NCI-H524 treated with DMSO at 0.1 percent for 48 hours (cell line): ENCODE data around the gene AP1G2.
"Not testable (repeated sequence)": the region's sequence is repeated elsewhere in the genome, so short reads cannot be mapped to it uniquely, and the experiment has no call there.

Source experiments
- DNase-seq: peaks from one replicate; lab custom pipeline; 2025; lab: John Stamatoyannopoulos, UW

AP1G2 gene

DNA sequence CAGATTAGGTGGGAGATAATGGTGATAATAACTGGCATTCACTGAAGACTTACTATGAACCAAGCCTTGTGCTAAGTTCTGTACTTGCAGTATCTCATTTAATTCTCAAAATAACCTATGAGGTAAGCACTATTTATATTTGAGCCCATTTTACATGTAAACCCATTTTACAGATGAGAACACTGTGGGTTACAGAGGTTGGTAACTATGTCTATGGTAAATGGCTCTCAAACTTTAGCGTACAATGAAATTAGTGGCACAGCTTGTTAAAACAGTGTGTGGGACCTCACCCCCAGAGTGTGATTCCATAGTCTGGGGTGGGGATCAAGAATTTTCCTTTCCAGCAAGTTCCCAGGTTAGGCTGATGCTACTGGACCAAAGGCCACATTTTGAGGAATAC is 33.2 kb upstream of the AP1G2 start:
- no peak for DNase-seq

DNA sequence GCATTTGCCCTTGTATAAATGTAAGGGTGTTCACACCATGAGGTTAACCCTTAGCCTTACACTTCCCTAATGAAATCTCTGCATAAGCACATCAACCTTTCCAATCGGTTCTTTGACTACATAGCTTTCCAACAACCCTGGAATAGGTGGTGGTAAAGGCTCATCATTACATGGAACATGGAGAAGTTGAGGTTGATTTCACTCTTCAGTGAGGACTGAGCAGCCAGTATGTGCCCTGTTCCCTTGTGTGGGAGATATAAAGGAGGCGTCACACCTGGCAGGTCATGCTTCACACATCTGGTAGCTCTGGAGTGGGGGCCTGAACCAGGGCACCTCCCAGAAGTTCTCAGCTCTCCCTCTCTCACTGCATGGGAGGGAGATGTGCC is 32.7 kb upstream of the AP1G2 start:
- no peak for DNase-seq

DNA sequence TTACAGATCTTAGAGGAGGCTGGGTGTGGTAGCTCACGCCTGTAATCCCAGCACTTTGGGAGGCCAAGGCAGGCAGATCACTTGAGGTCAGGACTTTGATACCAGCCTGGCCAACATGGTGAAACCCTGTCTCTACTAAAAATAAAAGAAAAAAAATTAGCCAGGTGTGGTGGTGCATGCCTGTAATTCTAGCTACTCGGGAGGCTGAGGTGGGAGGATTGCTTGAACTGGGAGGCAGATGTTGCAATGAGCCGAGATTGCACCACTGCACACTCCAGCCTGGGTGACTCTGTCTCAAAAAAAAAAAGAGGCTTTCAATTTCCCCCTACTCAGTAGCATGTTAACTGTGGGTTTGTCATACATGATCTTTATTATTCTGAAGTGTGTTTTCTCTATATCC is 26.6 kb upstream of the AP1G2 start:
- DNase-seq = not testable (repeated sequence)

DNA sequence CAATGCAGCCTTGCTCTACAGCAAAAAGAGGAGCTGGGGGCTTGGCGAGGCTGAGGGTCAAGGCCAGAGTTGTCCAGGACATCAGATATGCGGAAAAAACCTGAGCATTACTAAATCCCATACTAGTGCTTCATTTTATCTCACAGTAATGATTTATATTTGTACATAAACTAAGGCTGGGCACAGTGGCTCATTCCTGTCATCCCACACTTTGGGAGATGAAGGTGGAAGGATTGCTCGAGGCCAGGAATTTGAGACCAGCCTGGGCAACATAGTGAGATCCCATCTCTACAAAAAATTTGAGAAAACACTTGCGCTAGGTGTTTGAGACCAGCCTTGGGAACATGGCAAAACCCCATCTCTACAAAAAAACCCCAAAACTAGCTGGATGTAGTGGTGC is 22.6 kb upstream of the AP1G2 start:
- no peak for DNase-seq

DNA sequence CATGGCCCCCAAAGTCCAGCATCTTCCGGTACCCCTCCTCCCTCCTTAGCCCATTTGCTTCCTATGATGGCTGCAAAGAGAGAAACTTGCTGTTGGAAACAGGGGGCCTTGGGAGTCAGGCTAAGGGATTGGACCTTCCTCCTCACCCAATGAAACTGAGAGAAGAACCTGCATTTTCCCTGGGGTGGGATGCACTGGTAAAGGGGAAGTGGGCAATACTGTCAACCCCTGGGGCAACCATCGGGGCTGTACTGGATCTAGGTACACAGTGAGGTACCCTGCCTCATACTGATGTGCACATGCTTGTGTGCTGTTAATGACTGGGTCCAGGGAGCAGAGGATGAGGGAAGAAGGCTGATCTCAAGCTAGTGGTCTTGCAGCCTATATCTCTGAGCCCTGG is 22.0 kb upstream of the AP1G2 start:
- no peak for DNase-seq

DNA sequence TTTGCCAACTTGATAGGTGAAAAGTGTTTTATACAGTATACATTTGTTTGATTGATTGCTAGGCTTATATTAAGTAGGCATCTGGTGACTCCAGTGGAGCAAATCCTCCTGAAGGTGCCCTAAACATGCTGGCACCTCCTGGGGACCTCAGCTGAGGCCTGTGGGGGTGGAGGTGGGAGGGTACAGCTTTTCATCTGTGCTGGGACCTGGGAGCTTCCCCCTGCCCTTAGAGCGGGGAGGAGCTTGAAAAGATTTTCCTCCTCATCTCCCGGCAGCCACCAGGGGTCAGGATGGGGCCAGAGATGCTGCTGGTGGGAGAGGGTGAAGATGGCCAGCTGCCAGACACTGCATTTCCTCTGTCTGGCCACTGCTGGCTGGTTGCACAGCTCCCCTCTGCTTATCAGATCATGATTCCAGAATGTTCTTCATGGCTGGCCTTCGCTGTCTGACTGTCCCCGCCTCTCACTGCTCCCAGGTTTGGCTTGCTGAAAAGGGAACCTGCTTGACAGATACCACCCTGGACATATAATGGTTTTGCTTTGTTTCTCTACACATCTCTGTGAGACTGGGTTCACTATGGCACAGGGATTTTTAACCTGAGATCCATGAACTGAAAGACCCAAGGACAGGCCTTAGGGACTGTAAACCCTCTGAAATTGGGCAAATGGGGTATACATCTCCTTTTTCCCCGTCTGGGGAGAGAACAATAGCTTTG is 21.4 kb upstream of the AP1G2 start:
- DNase-seq = peak; percentile 80

DNA sequence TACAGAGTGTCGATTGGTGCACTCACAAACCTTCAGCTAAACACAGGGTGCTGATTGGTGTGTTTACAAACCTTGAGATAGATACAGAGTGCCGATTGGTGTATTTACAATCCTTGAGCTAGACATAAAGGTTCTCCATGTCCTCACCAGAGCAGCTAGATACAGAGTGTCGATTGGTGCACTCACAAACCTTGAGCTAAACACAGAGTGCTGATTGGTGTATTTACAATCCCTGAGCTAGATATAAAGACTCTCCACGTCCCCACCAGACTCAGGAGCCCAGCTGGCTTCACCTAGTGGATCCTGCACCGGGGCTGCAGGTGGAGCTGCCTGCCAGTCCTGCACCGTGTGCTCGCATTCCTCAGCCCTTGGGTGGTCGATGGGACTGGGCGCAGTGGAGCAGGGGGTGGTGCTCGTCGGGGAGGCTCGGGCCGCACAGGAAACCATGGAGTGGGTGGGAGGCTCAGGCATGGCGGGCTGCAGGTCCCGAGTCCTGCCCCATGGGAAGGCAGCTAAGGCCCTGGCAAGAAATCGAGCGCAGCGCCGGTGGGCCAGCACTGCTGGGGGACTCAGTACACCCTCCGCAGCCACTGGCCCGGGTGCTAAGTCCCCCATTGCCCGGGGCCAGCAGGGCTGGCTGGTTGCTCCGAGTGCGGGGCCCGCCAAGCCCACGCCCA is 17.1 kb upstream of the AP1G2 start:
- DNase-seq = not testable (repeated sequence)

DNA sequence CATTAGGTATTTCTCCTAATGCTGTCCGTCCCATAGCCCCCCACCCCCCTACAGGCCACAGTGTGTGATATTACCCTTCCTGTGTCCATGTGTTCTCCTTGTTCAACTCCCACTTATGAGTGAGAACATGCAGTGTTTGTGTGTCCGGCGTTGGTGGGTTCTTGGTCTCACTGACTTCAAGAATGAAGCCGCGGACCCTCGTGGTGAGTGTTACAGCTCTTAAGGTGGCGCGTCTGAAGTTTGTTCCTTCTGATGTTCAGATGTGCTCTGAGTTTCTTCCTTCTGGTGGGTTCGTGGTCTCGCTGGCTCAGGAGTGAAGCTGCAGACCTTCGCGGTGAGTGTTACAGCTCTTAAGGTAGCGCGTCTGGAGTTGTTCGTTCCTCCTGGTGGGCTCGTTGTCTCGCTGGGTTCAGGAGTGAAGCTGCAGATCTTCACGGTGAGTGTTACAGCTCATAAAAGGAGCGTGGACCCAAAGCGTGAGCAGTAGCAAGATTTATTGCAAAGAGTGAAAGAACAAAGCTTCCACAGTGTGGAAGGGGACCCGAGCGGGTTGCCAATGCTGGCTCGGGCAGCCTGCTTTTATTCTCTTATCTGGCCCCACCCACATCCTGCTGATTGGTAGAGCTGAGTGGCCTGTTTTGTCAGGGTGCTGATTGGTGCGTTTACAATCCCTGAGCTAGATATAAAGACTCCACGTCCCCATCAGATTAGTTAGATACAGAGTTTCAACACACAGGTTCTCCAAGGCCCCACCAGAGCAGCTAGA is 16.4 kb upstream of the AP1G2 start:
- DNase-seq = not testable (repeated sequence)

DNA sequence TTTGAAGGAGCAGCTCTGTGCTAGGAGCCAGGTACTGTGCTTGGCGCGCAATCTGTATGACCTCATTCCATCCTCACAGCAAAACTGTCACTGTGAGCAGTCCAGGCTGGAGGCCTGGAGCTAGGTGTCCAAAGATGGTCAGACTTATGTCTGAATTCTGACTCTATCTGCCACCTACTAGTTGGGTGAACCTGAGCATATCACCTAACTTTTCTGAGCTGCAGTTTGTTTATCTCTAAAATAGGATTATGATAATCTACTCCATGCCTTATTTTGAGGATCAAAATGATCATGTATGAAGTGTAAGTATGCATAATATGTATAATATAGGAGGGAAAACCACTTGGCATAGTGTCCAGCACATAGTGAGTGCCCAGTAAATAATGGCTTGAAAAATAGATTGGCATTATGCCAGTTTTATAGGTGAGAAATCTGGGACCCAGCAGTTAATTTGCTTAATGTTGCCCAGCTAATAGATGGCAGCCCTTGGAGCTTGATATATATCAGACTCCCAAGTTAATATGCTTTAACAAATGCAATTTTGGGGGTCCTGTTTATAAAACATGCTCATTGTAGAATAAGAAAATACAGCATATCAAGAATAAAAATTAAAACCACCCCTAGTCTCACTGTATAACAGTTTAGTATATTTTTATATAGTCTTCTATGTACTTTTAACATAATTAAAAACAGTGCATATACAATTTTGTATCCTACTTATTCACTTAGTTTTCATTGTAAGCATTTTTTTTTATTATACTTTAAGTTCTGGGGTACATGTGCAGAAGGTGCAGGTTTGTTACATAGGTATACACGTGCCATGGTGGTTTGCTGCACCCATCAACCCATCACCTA is 15.5 kb upstream of the AP1G2 start:
- DNase-seq = no peak

DNA sequence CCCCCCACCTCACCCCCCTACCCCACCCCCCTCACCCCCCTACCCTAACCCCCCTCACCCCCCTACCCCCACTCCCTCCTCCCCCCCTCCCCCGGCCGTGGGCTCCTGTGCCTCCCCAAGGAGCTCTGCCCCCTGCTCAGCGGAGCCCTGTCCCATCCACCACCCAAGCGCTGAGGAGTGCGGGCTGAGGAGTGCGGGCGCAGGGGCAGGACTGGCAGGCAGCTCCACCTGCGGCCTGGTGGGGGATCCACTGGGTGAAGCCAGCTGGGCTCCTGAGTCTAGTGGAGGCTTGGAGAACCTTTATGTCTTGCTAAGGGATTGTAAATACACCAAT is 13.3 kb upstream of the AP1G2 start:
- DNase-seq = no peak

DNA sequence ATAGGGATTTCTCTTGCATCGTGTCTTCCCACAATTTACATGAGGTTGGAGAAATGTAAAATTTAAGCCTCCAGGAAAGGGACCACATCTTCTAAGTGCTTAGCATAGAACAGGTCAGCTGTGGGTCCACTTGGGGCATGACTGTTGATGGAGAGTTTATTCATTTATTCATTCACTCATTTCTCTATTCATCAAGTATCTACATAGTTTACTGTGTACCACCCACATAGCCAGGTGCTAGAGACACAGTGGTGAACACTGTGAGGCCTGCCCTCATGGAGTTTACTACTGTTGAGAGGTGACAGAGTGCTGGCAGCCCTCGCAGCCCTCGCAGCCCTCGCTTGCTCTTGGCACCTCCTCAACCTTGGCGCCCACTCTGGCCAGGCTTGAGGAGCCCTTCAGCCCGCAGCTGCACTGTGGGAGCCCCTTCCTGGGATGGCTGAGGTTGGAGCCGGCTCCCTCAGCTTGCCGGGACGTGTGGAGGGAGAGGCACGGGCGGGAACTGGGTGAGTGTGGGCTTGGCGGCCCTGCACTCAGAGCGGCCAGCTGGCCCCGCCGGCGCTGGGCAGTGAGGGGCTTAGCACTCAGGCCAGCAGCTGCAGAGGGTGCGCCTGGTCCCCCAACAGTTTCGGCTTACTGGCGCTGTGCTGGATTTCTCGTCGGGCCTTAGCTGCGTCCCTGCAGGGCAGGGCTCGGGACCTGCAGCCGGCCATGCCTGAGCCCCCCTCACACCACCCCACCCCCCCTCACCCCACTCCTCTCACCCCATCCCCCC is 12.7 kb upstream of the AP1G2 start:
- DNase-seq = no peak

DNA sequence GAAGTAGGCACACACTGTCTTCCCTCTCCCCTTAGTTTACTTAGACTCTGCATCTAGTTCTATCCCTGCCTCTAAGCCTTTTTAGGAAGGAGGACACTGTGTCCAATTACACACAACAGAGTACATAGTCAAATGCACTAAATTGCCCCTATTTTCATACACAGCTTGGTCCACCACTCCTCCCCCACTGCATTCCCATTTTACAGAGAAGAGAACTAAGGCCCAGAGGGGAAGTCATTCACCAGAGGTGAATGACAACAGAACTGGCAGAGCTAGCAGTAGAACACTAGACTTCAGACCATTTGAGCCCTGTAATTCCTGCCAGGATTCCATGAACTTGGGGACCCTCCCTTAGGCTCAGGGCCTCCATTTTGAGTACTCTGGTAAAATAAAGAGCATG is 12.1 kb upstream of the AP1G2 start:
- DNase-seq = no peak

DNA sequence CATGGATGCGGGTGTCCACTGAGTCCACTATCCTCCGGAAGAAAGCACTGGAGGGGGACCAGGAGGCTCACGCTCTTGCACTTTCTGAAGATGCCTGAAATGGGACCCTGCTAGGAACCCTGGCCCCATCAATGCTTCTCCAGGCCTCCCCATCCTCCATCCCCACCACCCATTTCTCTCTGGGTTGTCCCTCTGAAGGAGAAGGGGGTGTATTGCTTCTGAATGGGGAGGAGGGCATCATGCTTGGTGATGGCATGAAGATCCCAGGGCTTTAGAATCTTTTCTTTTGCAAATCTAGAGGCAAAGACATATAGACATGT is 11.7 kb upstream of the AP1G2 start:
- no peak for DNase-seq

DNA sequence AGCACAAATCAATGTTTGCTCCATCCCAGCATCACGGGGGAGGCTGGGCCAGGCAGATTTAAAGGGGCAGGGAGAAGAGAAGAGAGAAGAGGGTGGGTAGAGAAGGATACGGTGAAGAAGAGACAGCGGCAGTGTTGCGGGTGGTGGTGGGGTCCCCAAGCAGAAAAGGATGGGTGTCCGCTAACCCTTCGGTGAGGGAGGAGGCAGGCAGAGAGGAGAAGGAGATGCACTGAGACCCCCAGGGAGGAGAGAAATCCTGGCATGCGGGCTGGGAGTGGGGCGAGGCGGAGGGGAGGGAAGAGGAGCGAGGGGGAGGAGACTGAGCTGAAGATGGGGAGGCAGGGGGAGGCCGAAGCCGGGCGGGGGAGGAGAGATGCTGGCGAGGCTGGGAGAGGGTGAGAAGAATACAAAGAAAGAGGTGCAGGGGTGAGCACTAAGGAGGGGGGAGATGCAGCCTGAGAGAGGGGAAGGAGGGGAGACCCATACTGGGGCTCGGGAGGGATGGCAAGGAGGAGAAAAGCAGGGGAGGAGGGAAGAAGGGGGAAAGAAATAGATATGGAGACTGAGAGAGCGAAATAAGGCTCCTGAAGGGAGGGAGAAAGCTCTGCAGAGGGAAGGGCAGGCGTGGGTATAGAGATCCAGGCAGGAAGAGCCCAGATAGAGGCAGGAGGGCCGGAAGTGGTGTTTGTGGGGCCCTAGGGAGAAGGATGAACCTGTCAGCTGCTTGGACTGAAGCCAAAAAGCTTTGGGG is 11.1 kb upstream of the AP1G2 start, which contains the start of gene JPH4:
Gene JPH4 (minus strand): TSS at position 231 of the 751 bp plus-strand sequence. CDS start 1,337 bp downstream, outside the sequence.
- DNase-seq = peak; percentile 35

DNA sequence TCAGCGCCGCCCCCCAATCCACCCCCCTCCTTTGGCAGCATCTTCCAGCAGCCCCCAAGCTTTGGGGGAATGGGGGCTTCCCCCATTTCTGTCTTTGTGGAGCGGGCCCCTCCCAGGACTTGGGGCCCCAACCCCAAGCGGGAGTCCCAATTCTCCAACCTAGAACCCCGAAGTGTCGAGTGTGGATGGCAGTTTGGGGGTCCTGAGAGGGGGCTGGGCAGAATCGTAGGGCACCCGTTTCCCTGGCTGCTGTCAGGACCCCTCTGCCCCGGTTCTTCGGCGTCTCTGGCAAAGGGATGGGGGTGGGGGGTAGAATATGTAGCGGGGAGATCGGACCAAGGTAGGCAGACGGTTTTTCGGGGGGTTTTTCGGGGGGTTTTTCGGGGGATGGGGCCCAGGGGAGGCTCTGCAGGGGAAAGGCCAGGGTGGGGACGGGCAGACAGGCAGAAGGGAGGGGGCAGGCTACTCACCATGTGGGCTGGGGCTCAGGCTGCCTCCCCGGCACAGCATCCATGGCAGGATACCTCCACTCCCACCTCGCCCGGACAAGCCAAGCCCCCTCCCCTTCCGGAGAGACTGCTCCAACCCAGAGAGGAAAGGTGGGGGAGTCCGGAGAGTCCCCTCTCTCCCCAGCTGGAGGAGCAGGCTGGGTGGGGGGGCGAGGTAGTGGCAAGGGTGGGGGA is 10.3 kb upstream of the AP1G2 start:
- no peak for DNase-seq

DNA sequence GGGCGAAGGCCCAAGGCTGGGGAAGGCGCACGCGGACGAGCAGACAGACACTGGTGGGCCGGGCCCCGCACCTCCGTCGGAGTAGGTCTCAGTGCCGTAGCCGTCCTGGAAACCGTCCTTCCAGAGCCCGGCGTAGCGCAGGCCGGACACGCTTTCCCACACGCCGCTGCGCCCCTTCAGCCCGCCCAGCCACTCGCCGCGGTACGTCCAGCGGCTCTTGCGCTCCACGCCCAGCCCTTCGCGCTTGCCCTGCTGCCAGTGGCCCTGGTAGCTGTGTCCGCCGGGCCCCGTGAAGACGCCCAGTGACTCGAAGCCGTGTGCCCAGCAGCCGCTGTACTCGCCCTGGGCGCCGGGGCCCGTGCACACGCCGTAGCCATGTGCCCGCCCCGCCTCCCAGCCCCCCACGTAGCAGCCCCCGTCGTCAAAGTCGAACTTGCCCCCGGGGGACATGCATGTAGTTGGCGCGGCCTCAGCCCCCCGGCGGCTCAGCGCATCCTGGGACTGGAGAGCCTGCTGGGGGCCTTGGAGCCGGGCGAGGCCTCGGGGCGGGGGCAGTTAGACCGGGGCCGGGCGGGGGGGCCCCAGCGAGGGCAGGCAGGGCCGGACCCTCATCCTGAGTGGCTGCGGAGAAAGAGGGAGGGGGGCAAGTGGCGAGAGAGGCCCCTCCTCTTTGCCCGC is 9.6 kb upstream of the AP1G2 start:
- no peak for DNase-seq

DNA sequence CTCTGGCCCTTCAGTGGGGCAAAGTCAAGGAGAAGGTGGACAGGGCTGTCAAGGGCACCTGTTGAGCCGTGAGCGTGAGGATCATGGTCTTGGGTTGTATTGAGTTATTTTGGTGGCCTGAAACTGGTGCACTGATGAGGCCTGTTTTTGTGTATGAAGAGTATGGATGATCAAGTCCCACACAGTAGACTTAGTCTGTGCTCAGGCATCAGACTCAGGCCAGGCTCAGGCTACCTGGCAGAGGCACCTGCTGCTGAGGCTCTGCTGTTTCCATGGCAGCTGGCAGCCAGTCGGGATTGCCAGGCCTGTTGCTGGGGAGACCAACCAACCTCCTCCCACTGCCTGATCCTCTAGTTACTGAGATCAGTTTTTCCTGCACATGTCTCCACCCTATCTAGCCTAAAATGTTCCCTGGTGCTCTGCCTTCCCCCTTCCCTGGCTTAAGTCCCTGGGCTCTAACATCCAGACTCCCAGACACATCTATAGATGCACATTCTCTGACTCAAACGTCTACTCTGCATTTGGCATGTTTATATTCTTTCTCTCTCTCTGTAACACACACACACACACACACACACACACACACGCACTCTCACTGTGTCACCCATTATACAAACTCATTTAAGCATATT is 5.9 kb upstream of the AP1G2 start:
- no peak for DNase-seq

DNA sequence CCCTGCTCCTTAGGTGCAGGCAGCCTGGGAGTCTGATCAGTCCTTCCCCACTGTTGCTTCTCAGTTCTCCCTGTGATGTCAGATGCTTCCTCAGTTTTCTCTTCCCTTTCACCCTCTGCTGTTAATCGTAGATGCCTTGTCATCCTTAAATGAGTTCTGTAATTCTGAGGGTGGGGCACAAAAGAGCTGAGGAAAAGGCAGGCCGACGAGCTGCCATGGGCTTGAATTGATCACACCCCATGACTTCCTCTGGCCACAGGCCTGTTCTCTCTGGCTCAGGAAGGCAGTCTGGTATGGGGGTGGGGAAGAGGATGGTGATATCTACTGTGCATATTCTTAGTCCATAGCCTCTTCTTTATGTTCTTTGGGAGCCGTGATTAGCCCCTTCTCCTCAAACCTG is 5.2 kb upstream of the AP1G2 start:
- no peak for DNase-seq

DNA sequence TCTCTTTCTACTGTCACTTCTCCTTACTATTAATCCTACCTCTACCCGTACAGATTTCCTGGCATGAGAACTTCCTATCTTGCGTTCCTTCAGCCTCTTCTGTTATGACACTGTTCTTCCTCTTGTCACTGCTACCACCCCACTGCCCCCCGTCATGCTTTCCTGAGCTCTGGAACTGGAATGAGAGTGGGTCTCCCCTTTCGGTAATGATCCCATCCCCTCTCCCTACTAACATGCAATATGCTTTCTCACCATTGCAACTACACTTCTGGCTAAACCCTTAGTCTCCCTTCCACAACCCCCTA is 4.9 kb upstream of the AP1G2 start:
- DNase-seq = no peak
